Peyer's patch (tissue), 4 donors: ENCODE results near the gene TCF7L1.

Experiments
- POLR2A ChIP-seq, 2 donors: fragments of 450-650 bp; IDR thresholded peaks; one replicate each; pipeline ENCODE4 v1.5.1; 2017; ENCODE audit warnings: antibody characterized with exemption in 2 of 2, mild to moderate bottlenecking in 2 of 2, moderate library complexity in 2 of 2
- TF ChIP-seq, protein P1 (sequence below), 6 experiments: fragments of 450-650 bp in 4 of 6; fragments of 200-600 bp in 2 of 6; sonication (generic) in 1 of 6; IDR thresholded peaks; one replicate each; pipeline ENCODE4 v1.5.1; 2017 to 2019; ENCODE audit warnings: antibody characterized with exemption in 6 of 6, mild to moderate bottlenecking in 3 of 6, moderate library complexity in 1 of 6

GRCh38 chr2:85135660-85135914 lies 2.4 kb downstream of the TCF7L1 start:
- TF ChIP-seq, protein P1, sequence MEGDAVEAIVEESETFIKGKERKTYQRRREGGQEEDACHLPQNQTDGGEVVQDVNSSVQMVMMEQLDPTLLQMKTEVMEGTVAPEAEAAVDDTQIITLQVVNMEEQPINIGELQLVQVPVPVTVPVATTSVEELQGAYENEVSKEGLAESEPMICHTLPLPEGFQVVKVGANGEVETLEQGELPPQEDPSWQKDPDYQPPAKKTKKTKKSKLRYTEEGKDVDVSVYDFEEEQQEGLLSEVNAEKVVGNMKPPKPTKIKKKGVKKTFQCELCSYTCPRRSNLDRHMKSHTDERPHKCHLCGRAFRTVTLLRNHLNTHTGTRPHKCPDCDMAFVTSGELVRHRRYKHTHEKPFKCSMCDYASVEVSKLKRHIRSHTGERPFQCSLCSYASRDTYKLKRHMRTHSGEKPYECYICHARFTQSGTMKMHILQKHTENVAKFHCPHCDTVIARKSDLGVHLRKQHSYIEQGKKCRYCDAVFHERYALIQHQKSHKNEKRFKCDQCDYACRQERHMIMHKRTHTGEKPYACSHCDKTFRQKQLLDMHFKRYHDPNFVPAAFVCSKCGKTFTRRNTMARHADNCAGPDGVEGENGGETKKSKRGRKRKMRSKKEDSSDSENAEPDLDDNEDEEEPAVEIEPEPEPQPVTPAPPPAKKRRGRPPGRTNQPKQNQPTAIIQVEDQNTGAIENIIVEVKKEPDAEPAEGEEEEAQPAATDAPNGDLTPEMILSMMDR (IDR thresholded peaks at IDR 0.05): no peak
- TF ChIP-seq POLR2A (IDR thresholded peaks at IDR 0.05): no peak
